Fibroblast of mammary gland (primary cell): Measurements from ENCODE around the gene ZSCAN5C.
"Not testable (repeated sequence)": the region's sequence is repeated elsewhere in the genome, so short reads cannot be mapped to it uniquely, and the experiment has no call there.

ENCODE experiments used
- DNase-seq: peaks from one replicate; pipeline ENCODE4 v3.0.0-alpha.2; 2010; ENCODE audit warnings: low read depth
- H3K4me3 ChIP-seq: 2 replicates; pipeline ENCODE4 v1.5.1; 2011; ENCODE audit warnings: low read depth, mild to moderate bottlenecking, low read length, moderate library complexity; ENCODE audit not compliant: control insufficient read depth
- CTCF ChIP-seq: conservative IDR thresholded peaks from 2 replicates; pipeline ENCODE4 v1.5.1; 2011; ENCODE audit warnings: low read depth, low read length, inconsistent platforms; ENCODE audit not compliant: control insufficient read depth, insufficient read depth

Gene ZSCAN5C

DNA sequence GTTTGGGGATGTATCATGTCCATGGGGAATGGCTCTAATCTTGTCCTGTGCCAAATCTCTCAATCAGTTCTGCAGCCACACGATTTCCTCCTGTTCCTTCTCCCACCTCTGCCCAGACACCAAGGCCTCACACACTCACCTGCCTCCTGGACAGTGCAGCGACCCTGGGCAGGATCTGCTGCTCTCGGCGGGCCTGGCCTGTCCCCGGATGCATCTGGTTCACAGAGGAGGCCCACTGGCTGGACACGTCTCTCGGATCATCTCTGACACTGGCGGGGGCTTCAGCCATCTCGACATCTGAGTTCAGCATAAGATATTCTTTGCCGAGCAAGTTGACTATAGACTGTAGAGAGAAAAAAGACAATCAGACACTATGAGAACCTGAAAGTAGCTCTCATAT lies 10.4 kb upstream of the ZSCAN5C start:
- no peak for TF ChIP-seq CTCF
- no peak overlapping the region for H3K4me3 ChIP-seq
- no peak for DNase-seq

DNA sequence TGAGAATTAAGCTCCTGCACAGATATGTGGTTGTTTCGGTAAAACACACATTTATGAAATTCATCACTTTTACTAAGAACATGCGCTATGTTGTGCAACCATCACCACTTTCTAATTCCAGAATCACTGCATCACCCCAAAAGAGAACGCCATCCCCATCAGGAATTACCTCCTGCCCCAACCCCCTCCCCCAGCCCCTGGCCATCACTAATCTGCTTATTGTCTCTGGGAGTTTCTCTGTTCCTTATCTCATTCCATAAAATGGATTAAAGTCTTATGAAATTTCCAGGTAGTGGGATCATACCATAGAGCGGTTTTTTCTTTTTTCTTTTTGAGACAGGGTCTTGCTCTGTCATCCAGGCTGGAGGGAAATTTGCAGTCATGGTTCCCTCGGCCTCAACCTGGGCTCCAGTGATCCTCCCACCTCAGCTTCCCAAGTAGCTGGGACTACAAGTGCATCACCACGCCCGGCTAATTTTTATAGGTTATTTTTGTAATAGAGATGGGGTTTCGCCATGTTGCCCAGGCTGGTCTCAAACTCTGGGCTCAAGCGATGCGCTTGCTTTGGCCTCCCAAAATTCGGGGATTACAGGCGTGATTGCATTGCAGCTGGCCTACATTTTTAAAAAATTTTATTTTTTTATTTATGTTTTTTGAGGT lies 8.0 kb upstream of the ZSCAN5C start:
- TF ChIP-seq CTCF: no peak

DNA sequence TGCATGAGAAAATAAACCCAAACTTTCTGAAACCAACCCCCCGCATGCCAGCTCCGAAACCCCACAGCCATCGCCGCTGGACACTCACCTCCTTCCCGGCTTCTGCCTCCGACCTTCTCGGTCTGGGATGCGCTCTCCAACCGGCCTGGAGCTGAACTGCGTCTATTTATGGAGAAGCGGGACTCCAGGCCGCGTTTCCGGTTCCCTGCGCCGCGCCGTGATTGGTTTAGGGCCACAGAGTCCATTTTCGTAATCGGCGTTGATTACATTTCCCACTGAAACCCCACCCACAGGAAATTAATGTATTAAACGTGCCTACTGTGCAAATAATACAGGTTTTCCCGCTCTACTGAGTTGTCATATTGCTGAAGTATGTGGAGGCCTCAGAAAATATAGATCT lies 4.4 kb upstream of the ZSCAN5C start, which contains the start of gene ZSCAN5B:
Gene ZSCAN5B, minus strand, starts transcription at position 138 of the 400 bp plus-strand sequence. CDS start 4,731 bp downstream, outside the sequence.
- not testable (repeated sequence) for H3K4me3 ChIP-seq, DNase-seq

More for the DNA sequence above, 8.0 kb upstream of the ZSCAN5C start:
- H3K4me3 ChIP-seq: no peak overlapping the region
- DNase-seq: no peak

GRCh38 chr19:56199687-56200086 lies 2.4 kb upstream of the ZSCAN5C start:
- no peak for DNase-seq
- no peak overlapping the region for H3K4me3 ChIP-seq
- TF ChIP-seq CTCF: no peak

DNA sequence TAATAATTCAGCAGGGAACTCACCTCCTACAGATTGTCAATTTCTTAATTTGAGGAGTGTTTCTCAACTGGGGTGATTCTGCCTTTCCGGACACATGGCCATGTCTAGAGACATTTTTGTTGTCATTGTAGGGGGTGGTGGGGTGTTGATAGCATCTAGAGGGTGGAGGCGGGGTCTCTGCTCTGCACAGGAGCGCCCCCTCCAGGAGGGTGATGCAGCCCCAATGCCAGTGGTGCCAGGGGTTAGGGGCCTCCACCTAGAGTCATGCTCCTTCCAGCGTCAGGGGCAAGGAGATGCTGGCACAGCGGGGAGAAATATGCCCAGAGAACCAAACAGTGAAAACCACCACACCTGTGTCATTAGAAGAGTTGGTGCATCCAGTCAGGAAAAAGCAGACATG lies 5.5 kb downstream of the ZSCAN5C start:
- H3K4me3 ChIP-seq, DNase-seq: not testable (repeated sequence)

- H3K4me3 ChIP-seq: no peak overlapping the region
- no peak for TF ChIP-seq CTCF
- no peak for DNase-seq
Measured at GRCh38 chr19:56209091-56209490, 7.0 kb downstream of the ZSCAN5C start.

DNA sequence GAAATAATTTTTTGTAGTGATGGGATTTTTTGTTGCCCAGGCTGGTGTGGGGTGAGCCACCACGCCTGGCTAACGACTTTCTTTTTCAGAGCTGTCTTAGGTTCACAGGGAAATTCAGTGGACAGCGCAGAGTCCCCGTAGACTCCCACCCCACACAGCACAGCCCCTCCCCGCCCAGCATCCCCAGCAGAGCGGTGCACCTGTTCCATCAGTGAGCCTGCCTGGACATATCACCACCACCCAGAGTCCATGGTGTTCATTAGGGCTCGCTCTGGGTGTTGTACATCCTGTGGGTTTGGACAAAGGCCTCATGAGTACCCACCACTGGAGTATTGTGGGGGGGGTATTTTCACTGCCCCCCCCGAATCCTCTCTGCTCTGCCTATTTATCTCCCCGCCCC lies 8.0 kb downstream of the ZSCAN5C start:
- not testable (repeated sequence) for DNase-seq, H3K4me3 ChIP-seq

- no peak overlapping the region for H3K4me3 ChIP-seq
- TF ChIP-seq CTCF: no peak
- DNase-seq: no peak
Measured at GRCh38 chr19:56211718-56212117, 9.6 kb downstream of the ZSCAN5C start.
